ENCODE results near the gene ADISSP. TPM values are rescaled to one million over a fixed set of nuclear protein-coding genes. Genes with fewer than 3 reads are reported as not detected.

Gene ADISSP
- total RNA-seq, 1 experiment from 2014 or later, result 73.8 TPM

- DNase-seq (ENCODE audit: low read depth), result no peak
- in situ Hi-C loops (cut with HindIII; ENCODE audit: low pct_unique_long_range_greater_than_20kb, low sequenced_read_pairs), result no loop called here
Measured at GRCh38 chr20:3763671-3764601, 3.6 kb downstream of the ADISSP start.

DNA sequence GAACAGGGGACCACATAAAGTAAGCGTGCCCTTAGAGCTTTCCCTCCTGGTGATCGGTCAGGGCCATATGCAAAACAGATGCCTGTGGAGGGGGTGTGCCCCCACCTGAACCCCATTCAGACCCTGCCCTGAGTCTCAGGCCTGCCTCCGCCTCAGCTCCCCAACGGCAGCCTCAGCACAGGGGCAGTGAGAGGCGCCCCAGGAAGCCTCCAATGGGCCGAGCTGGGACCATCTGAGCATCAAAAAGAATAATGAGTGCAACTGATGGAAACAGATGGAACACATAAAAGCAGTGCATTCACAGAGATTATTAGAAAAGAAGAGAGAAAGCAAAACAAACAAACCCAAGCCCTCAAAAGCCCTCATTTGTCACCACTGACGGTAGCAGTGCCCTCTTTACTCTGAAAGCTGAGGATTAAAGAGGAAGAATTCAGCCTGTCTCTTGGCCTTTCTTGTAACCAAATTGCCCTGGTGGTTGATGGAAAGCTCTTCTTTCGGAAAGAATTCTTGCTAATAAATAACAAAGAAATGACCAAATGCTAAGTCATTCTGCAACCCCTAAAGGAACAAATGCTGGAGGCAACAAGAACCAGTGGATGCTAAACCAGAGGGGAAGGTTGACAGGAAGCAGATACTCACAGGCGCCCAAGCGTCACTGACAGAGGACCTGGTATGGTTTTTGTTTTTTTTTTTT, 6.8 kb downstream of the ADISSP start:
- in situ Hi-C loops (cut with HindIII; ENCODE audit: low pct_unique_long_range_greater_than_20kb, low sequenced_read_pairs), result no loop called here
- peak; percentile 48 for DNase-seq (ENCODE audit: low read depth)

- in situ Hi-C loops (cut with HindIII; ENCODE audit: low pct_unique_long_range_greater_than_20kb, low sequenced_read_pairs), result no loop called here
- no peak for DNase-seq (ENCODE audit: low read depth)
Measured at GRCh38 chr20:3759884-3760283, 7.7 kb downstream of the ADISSP start.

GRCh38 chr20:3759316-3759823, 8.2 kb downstream of the ADISSP start:
- DNase-seq (ENCODE audit: low read depth), result no peak
- in situ Hi-C loops (cut with HindIII; ENCODE audit: low pct_unique_long_range_greater_than_20kb, low sequenced_read_pairs), result no loop called here

GRCh38 chr20:3758566-3758965, 9.0 kb downstream of the ADISSP start:
- no peak for DNase-seq (ENCODE audit: low read depth)
- in situ Hi-C loops (cut with HindIII; ENCODE audit: low pct_unique_long_range_greater_than_20kb, low sequenced_read_pairs), result no loop called here

DNA sequence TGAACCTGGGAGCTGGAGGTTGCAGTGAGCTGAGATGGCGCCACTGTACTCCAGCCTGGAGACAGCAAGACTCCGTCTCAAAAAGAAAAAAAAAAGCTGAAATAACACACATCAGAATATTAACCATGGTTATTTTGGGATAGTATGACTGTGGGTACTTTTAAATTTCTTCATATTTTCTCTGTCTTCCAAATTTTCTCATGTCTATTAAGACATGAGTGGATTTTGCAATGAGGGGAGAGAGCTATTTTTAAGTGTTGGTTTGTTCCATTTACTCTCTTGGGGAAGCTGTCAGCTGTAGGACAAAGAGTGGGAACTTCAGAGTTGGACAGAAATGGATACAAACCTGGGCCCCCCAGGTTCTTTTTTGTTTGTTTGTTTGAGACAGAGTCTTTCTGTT, 10.3 kb downstream of the ADISSP start:
- DNase-seq (ENCODE audit: low read depth), result no peak
- in situ Hi-C loops (cut with HindIII; ENCODE audit: low pct_unique_long_range_greater_than_20kb, low sequenced_read_pairs), result no loop called here

DNA sequence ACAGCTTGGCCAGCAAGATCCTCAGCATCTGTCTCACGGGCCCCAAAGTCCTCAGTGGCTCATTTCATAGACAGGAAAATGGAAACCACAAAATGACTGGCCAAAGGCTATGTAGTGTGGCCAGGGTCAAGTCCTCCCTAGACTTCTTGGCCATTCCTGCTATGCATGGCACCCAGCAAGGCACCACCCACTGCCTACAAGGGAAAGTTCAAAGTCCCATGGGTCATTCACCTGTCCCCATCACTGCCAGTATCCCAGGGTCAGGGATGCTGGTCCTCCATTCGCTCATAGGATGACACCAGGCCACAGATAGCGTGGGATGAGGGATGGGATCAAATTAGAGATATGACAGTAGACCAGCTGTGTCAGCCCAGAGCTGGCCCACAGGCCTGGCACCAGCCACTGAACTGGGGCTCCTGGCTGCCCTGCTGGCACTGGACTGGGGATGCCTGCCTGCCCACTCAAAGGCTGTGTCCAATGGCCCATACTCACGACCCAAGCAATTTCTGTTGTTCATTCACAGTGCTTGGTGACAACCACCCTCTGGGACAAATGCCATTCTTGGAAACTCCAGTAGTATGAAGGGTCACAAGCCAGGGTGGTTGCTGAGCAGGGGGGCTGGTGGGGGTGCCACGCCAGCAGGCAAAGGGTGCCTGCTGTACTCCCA, 11.6 kb downstream of the ADISSP start:
- no peak for DNase-seq (ENCODE audit: low read depth)
- in situ Hi-C loops (cut with HindIII; ENCODE audit: low pct_unique_long_range_greater_than_20kb, low sequenced_read_pairs), result no loop called here

- in situ Hi-C loops (cut with HindIII; ENCODE audit: low pct_unique_long_range_greater_than_20kb, low sequenced_read_pairs), result no loop called here
Measured at GRCh38 chr20:3755269-3755668, 12.3 kb downstream of the ADISSP start.

DNA sequence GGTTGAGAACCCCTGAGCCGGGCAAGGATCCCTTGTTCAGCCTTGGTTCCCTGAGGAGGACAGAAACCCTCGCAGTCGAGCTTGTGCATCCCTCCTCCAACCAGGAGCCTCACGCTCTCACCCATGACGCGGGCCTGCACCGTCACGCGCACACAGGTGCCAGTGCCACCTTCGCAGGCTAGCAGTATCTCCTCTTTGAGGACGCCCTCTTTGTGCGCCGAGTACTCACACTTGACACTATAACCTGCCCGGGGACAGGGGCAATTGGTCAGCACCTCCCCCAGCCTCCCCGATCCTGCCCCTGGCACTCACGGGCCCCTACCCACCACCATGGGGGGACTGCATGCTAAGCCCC, 13.3 kb downstream of the ADISSP start:
- DNase-seq (ENCODE audit: low read depth), result no peak
- in situ Hi-C loops (cut with HindIII; ENCODE audit: low pct_unique_long_range_greater_than_20kb, low sequenced_read_pairs), result no loop called here

More at GRCh38 chr20:3755269-3755668, 12.3 kb downstream of the ADISSP start:
- no peak for DNase-seq (ENCODE audit: low read depth)

DNA sequence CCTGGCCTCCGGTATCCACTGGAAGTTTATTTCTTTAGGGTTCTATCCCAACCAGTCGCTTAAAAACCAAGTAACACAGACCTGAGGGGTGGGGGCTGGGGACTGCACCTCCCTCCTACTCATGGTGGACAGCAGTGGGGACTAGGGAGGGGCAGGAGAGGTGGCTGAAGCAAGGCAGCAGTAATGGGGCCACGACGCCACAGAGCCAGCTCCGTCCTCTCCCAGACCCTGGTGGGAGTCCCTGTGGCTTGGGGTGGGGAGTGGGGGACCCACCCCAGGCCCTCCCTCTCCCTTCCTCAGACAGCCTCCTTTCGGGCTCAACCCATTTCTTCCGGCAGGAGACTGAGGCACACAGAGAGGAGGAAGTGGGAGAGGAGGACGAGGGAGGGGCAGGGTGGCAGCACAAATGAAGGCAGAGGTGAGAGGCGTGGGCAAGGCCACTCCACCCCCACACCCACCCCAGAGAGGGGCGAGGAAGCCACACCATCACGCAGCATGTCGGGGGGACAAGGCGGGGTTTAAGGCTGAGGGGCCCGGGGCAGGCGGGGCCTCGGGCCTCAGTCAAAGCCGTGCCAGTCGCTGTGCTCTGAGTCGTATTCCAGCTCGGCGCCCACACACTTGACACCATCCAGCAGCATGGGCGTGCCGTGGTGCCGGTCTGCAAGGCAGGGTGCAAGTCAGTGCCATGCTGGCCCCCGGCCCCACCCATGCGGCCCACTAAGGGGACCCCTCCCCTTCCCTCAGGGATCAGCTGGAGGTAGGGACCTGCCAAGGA, 13.9 kb downstream of the ADISSP start:
- DNase-seq (ENCODE audit: low read depth), result no peak
- in situ Hi-C loops (cut with HindIII; ENCODE audit: low pct_unique_long_range_greater_than_20kb, low sequenced_read_pairs), result no loop called here

- DNase-seq (ENCODE audit: low read depth), result peak; percentile 38
- in situ Hi-C loops (cut with HindIII; ENCODE audit: low pct_unique_long_range_greater_than_20kb, low sequenced_read_pairs), result no loop called here
Measured at GRCh38 chr20:3753098-3753497, 14.5 kb downstream of the ADISSP start.

DNA sequence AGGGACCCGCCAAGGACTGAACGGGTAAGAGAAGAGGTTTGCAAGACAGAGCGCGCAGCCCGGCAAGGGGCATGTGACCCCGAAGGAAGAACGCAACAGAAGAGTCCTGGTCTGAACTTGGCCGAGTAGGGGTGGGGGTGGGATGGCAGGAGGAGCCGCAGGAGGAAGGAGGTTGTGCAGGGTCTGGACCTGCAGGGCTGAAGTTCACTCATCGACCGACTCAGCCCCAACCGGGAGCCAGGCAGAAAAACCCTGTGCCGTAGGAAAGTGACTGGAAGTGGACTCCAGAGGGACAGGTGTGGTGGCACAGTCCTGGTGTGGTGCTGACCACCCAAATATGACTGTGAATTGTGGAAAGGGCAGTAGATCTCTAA, 15.2 kb downstream of the ADISSP start:
- DNase-seq (ENCODE audit: low read depth), result no peak
- in situ Hi-C loops (cut with HindIII; ENCODE audit: low pct_unique_long_range_greater_than_20kb, low sequenced_read_pairs), result no loop called here

GRCh38 chr20:3751675-3752385, 15.7 kb downstream of the ADISSP start:
- in situ Hi-C loops (cut with HindIII; ENCODE audit: low pct_unique_long_range_greater_than_20kb, low sequenced_read_pairs), result no loop called here
- no peak for DNase-seq (ENCODE audit: low read depth)

DNA sequence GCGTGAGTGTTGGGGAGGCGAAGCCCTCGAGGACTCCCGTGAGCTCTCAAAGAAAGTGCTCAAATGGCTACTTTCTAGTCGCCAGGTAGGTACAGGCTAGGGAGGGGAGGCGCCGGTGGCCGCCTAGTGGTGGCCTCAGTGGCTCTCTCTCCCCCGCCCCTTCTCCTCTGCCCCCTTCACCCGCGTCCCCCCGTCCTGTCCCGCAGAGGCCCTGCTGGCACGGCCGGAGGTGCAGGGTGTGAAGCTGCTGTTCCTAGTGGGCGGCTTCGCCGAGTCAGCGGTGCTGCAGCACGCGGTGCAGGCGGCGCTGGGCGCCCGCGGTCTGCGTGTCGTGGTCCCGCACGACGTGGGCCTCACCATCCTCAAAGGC, 16.3 kb downstream of the ADISSP start:
- in situ Hi-C loops (cut with HindIII; ENCODE audit: low pct_unique_long_range_greater_than_20kb, low sequenced_read_pairs), result no loop called here

GRCh38 chr20:3749689-3750531, 17.6 kb downstream of the ADISSP start:
- in situ Hi-C loops (cut with HindIII; ENCODE audit: low pct_unique_long_range_greater_than_20kb, low sequenced_read_pairs), result no loop called here
- peak; percentile 49 for DNase-seq (ENCODE audit: low read depth)

More for the DNA sequence above, 16.3 kb downstream of the ADISSP start:
- no peak for DNase-seq (ENCODE audit: low read depth)

GRCh38 chr20:3749087-3749688, 18.4 kb downstream of the ADISSP start:
- in situ Hi-C loops (cut with HindIII; ENCODE audit: low pct_unique_long_range_greater_than_20kb, low sequenced_read_pairs), result no loop called here
- no peak for DNase-seq (ENCODE audit: low read depth)

Data from Caki2 (cell line).